Cortex of kidney (tissue), 1 donor: ENCODE data around the gene SERPINA10.
"Not testable (repeated sequence)": the region's sequence is repeated elsewhere in the genome, so short reads cannot be mapped to it uniquely, and the experiment has no call there.

ENCODE experiments used
- DNase-seq: peaks from one replicate; lab custom pipeline; 2025; lab: John Stamatoyannopoulos, UW

The SERPINA10 gene

GRCh38 chr14:94313991-94314655 is 21.1 kb upstream of the SERPINA10 start:
- DNase-seq, result no peak

GRCh38 chr14:94312481-94313246 is 19.6 kb upstream of the SERPINA10 start:
- no peak for DNase-seq

- DNase-seq, result no peak
These were observed 17.2 kb upstream of the SERPINA10 start for GRCh38 chr14:94310248-94310647.

- DNase-seq, result no peak
These were observed 16.7 kb upstream of the SERPINA10 start for GRCh38 chr14:94309721-94310120.

GRCh38 chr14:94307410-94307992 is 14.4 kb upstream of the SERPINA10 start:
- DNase-seq, result no peak

- no peak for DNase-seq
These were observed 13.2 kb upstream of the SERPINA10 start for GRCh38 chr14:94306047-94306978.

- no peak for DNase-seq
These were observed 12.6 kb upstream of the SERPINA10 start for GRCh38 chr14:94305620-94306019.

GRCh38 chr14:94304243-94304642 is 11.2 kb upstream of the SERPINA10 start:
- no peak for DNase-seq

GRCh38 chr14:94303111-94303510 is 10.0 kb upstream of the SERPINA10 start:
- DNase-seq, result no peak

- DNase-seq, result no peak
These were observed 5.1 kb upstream of the SERPINA10 start for GRCh38 chr14:94298130-94298529.

- not testable (repeated sequence) for DNase-seq
These were observed 3.1 kb upstream of the SERPINA10 start for GRCh38 chr14:94296181-94296545.

- DNase-seq, result no peak
These were observed 2.5 kb upstream of the SERPINA10 start for GRCh38 chr14:94295360-94296180.

- no peak for DNase-seq
These were observed 483 bp upstream of the SERPINA10 start for GRCh38 chr14:94293578-94293924.

GRCh38 chr14:94292526-94292871 is 569 bp downstream of the SERPINA10 start:
- DNase-seq, result no peak

GRCh38 chr14:94291906-94292525 is 1.1 kb downstream of the SERPINA10 start:
- DNase-seq, result no peak

- no peak for DNase-seq
These were observed 1.7 kb downstream of the SERPINA10 start for GRCh38 chr14:94291159-94291905.

GRCh38 chr14:94290197-94290596 is 2.9 kb downstream of the SERPINA10 start:
- DNase-seq, result no peak

GRCh38 chr14:94288610-94289465 is 4.2 kb downstream of the SERPINA10 start:
- DNase-seq, result no peak

- no peak for DNase-seq
These were observed 7.9 kb downstream of the SERPINA10 start for GRCh38 chr14:94285158-94285557.
